HEK293T (cell line): Measurements from ENCODE around the gene SLC3A2.

Experiments
- ARNT ChIP-seq: fragments of 450-650 bp; IDR thresholded peaks from 2 replicates; pipeline ENCODE4 v1.6.1; 2017; ENCODE audit warnings: mild to moderate bottlenecking
- BHLHE40 ChIP-seq: fragments of 450-650 bp; IDR thresholded peaks from 2 replicates; pipeline ENCODE4 v1.6.1; 2016; ENCODE audit warnings: mild to moderate bottlenecking, moderate library complexity, borderline replicate concordance
- ELF4 ChIP-seq: fragments of 450-650 bp; IDR thresholded peaks from 2 replicates; pipeline ENCODE4 v1.6.1; 2017; ENCODE audit warnings: antibody characterized with exemption
- FOXK2 ChIP-seq: fragments of 450-650 bp; IDR thresholded peaks from 2 replicates; pipeline ENCODE4 v1.6.1; 2016; ENCODE audit warnings: mild to moderate bottlenecking
- FOXM1 ChIP-seq: fragments of 450-650 bp; IDR thresholded peaks from 2 replicates; pipeline ENCODE4 v1.6.1; 2017; ENCODE audit warnings: mild to moderate bottlenecking, borderline replicate concordance
- HDGF ChIP-seq: fragments of 450-650 bp; IDR thresholded peaks from 2 replicates; pipeline ENCODE4 v1.6.1; 2017; ENCODE audit warnings: antibody characterized with exemption, borderline replicate concordance
- LEF1 ChIP-seq: fragments of 450-650 bp; IDR thresholded peaks from 2 replicates; pipeline ENCODE4 v1.6.1; 2017; ENCODE audit warnings: mild to moderate bottlenecking, borderline replicate concordance
- SP1 ChIP-seq: fragments of 450-650 bp; IDR thresholded peaks from 2 replicates; pipeline ENCODE4 v1.6.1; 2017
- SUZ12 ChIP-seq: fragments of 450-650 bp; IDR thresholded peaks from 2 replicates; pipeline ENCODE4 v1.6.1; 2016; ENCODE audit warnings: mild to moderate bottlenecking
- TARDBP ChIP-seq: fragments of 450-650 bp; IDR thresholded peaks from 2 replicates; pipeline ENCODE4 v1.6.1; 2016
- ZNF384 ChIP-seq: fragments of 450-650 bp; IDR thresholded peaks from 2 replicates; pipeline ENCODE4 v1.6.1; 2016

DNA sequence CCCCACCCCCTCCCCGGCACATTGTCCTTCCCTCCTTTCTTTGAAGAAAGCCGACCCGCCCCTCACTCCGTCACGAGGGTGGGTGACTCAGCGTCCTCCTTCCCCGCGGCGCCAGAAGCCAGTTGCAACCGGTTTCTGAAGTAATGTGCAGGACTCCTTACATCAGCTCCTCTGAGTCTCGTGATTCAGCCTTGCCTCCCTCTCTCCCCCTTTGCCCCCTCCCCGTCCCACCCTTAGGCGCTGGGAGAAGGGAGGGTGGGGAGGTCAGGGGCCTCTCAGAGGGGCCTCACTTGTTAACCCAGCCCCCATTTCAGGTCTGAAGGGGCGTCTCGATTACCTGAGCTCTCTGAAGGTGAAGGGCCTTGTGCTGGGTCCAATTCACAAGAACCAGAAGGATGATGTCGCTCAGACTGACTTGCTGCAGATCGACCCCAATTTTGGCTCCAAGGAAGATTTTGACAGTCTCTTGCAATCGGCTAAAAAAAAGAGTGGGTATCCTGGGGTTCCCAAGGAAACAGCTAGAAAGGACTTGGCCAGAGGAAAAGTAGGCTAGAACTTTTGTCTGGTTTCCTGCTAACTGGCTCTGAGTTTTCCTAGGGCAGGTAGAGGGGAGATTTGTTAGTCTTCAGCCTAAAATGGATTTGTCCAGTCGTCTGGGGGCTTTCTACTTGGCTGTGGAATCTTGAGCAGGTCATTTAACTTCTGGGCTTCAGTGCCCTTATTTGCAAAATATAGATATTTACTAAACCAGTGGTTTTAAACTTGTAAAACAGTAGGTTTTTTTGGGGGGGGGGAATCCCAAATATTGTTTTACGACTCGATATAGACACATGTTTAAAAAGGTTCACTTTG, 1.1 kb downstream of the SLC3A2 start:
- no peak for TF ChIP-seq FOXM1
- TF ChIP-seq SUZ12 = no peak
- no peak for TF ChIP-seq FOXK2
- TF ChIP-seq ZNF384 = no peak
- no peak for TF ChIP-seq BHLHE40
- TF ChIP-seq TARDBP = no peak
- TF ChIP-seq LEF1 = no peak
- no peak for TF ChIP-seq SP1
- no peak for TF ChIP-seq ARNT
- TF ChIP-seq HDGF = no peak
- no peak for TF ChIP-seq ELF4
